ENCODE results near the gene MCCC1.

GRCh38 chr3:183123891-183124290 lies 24.6 kb upstream of the MCCC1 start:
- TF ChIP-seq CTCF (IDR thresholded peaks at IDR 0.05) (no peak), POLR2A (IDR thresholded peaks at IDR 0.05) (no peak)
